ENCODE measurements around the gene ASB17.

ASB17 gene, protein sequence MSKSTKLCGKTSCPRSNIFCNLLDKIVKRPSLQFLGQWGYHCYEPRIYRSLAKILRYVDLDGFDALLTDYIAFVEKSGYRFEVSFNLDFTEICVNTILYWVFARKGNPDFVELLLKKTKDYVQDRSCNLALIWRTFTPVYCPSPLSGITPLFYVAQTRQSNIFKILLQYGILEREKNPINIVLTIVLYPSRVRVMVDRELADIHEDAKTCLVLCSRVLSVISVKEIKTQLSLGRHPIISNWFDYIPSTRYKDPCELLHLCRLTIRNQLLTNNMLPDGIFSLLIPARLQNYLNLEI

DNA sequence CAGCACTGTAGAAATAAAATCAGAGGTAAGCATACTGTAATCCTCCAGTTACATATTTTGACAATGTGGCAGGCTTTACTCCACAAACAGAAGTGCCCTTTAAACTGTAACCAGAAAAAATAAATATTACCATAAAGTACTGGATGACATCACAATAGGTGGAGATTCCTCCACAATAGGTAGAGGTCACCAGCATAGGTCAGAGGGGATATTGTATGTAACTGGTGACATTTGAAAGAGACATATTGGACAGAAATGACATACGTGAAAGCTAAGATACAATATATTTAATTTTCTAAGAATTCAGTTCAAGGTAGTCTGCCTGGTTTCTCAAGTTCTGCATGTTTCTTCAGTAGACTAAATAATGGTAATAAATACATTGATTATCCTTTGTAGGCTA is at the start of gene ASB17:
TSS of gene ASB17 (minus strand) at position 101 of the 400 bp plus-strand sequence. CDS start 113 bp downstream, outside the sequence.
- ChIA-PET POLR2A (no interaction called here), CTCF (no interaction called here)
- TF ChIP-seq ELF4 (IDR thresholded peaks at IDR 0.05) (no peak), TARDBP (IDR thresholded peaks at IDR 0.05) (no peak), L3MBTL2 (conservative IDR thresholded peaks at IDR 0.05) (no peak), SP1 (IDR thresholded peaks at IDR 0.05) (no peak), CTBP1 (IDR thresholded peaks at IDR 0.05; ENCODE audit: borderline replicate concordance) (no peak), NFRKB (IDR thresholded peaks at IDR 0.05) (no peak), HDGF (IDR thresholded peaks at IDR 0.05; ENCODE audit: borderline replicate concordance) (no peak), FOXK2 (IDR thresholded peaks at IDR 0.05) (no peak), FOXM1 (IDR thresholded peaks at IDR 0.05; ENCODE audit: borderline replicate concordance) (no peak)
- no peak for DNase-seq (ENCODE audit: extremely low spot score)

DNA sequence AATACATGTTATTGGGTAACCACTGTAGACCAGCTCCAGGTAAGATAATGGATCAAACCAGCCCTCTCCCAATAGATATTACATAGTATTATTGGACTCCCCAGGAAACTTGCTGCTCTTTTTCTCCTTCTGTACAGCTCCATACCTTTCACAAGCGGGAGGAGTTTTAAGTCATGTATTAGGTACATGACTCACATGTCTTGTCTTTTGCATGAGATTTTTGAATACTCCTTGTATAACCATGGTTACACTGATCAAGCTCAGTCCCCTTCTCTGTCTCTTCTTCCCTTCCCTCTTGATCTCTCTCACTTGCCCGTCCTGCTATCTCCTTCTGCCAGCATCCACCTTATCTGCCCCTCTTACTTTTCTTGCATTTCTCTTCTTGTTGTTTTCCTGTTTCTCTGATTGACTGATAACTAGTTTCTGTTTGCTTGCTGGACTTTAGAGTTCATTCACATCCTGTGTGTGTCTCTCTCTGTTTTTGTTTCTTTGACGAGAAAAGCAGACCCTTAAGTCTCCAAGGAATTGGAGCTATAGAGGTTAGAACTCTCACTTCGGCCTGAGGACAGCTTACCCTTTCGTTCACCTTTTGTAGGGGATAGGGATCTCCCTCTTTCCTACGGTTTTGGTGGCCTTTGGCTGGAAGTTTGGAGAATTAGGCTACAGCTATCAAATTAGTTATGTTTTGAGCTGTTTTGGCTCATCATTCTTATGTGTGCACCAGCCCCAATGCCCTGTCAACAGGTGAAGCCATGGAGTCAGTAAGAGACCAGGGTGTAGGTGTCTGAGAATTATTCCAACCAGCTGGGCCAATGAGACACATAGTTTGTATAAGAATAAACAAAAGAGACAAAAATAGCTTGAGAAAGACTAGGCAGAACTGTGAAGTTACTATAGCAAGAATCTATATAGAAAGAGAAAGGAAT is 49.0 kb upstream of the ASB17 start:
- TF ChIP-seq FOXK2 (IDR thresholded peaks at IDR 0.05) (no peak), LEF1 (IDR thresholded peaks at IDR 0.05; ENCODE audit: borderline replicate concordance) (no peak), FOXA1 (IDR thresholded peaks at IDR 0.05) (no peak), NFRKB (IDR thresholded peaks at IDR 0.05) (no peak), ZNF384 (IDR thresholded peaks at IDR 0.05) (no peak), BHLHE40 (IDR thresholded peaks at IDR 0.05; ENCODE audit: borderline replicate concordance) (no peak), CTBP1 (IDR thresholded peaks at IDR 0.05; ENCODE audit: borderline replicate concordance) (no peak), SUZ12 (IDR thresholded peaks at IDR 0.05) (no peak), FOXM1 (IDR thresholded peaks at IDR 0.05; ENCODE audit: borderline replicate concordance) (no peak), HDGF (IDR thresholded peaks at IDR 0.05; ENCODE audit: borderline replicate concordance) (no peak)
- TF ChIP-seq, protein P1, sequence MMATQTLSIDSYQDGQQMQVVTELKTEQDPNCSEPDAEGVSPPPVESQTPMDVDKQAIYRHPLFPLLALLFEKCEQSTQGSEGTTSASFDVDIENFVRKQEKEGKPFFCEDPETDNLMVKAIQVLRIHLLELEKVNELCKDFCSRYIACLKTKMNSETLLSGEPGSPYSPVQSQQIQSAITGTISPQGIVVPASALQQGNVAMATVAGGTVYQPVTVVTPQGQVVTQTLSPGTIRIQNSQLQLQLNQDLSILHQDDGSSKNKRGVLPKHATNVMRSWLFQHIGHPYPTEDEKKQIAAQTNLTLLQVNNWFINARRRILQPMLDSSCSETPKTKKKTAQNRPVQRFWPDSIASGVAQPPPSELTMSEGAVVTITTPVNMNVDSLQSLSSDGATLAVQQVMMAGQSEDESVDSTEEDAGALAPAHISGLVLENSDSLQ (IDR thresholded peaks at IDR 0.05) = no peak
- POLR2A ChIA-PET = no interaction called here
- DNase-seq (ENCODE audit: extremely low spot score) = no peak
- CTCF ChIA-PET = no interaction called here

DNA sequence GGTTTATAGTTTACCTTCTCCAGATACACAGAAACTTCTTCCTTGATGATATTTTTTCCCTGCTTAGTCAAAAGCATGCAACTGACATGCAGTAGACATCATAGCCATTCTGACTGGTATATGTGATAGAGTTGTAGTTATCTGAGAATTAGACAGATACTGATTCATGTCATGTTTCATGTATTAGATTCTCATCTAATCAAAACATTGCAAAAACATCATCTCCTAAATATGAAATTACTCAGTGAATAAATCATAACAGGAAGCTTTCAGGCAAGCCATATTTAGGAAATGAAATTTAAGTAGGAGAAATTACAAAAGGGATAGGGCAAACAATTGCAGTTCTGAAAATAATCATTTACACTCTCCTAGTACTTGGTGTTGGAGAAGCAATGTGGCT is 38.4 kb upstream of the ASB17 start:
- CTCF ChIA-PET = no interaction called here

DNA sequence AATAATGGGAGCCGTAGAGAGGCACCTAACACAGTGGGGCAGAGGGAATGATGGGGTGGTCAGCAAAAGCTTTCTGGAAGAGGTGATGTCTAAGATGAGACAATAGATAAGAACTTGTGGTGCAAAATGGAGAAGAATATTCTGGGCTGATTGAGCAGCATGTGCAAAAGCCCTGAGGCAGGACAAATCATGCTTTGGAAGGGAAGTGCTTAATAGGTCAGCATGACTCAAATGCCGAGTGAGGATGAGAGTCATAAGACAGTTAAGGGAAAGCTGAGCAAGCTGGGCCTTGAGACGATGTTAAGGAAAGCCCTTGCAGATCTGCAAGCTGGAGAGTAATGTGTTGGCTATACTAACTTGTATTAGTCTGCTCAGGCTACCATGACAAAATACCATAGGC is 37.3 kb upstream of the ASB17 start:
- DNase-seq (ENCODE audit: extremely low spot score) = no peak
- TF ChIP-seq ARNT (IDR thresholded peaks at IDR 0.05) (no peak), HDGF (IDR thresholded peaks at IDR 0.05; ENCODE audit: borderline replicate concordance) (no peak), BHLHE40 (IDR thresholded peaks at IDR 0.05; ENCODE audit: borderline replicate concordance) (no peak), FOXM1 (IDR thresholded peaks at IDR 0.05; ENCODE audit: borderline replicate concordance) (no peak), L3MBTL2 (conservative IDR thresholded peaks at IDR 0.05) (no peak), ELF4 (IDR thresholded peaks at IDR 0.05) (no peak)
- CTCF ChIA-PET = no interaction called here
- POLR2A ChIA-PET = no interaction called here

More for the DNA sequence above, 38.4 kb upstream of the ASB17 start:
- POLR2A ChIA-PET = no interaction called here
- TF ChIP-seq SP1 (IDR thresholded peaks at IDR 0.05) = no peak
- TF ChIP-seq NFRKB (IDR thresholded peaks at IDR 0.05) = no peak
- TF ChIP-seq FOXA1 (IDR thresholded peaks at IDR 0.05) = no peak
- TF ChIP-seq BHLHE40 (IDR thresholded peaks at IDR 0.05; ENCODE audit: borderline replicate concordance) = no peak
- DNase-seq (ENCODE audit: extremely low spot score) = no peak

DNA sequence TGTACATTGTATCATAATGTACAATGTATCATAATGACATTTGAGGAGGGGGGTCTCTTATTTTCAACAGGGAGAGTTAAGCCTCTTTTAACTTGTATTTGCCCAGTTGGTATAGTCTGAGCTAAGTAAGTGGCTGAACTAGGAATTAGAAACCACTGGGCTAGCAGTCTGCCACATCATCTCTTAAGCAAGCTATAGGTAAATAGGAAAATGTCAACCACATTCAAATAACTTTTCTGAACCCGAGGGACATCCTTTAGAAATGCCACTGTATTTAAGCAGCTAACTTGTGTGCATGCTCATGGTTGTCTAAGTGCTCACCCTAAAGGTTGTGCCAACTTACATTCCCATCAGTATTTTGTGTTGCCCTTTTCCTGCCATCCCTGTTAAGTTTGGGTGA is 35.5 kb upstream of the ASB17 start:
- ChIA-PET CTCF (interaction anchor here (0.6 kb wide), 1 partner anchor 16 kb away, joined by 5 read pairs; no protein-coding TSS in a partner anchor), POLR2A (no interaction called here)
- DNase-seq (ENCODE audit: extremely low spot score) = no peak
- TF ChIP-seq FOXA1 (IDR thresholded peaks at IDR 0.05) = no peak
- no peak for TF ChIP-seq FOXM1 (IDR thresholded peaks at IDR 0.05; ENCODE audit: borderline replicate concordance)
- TF ChIP-seq L3MBTL2 (conservative IDR thresholded peaks at IDR 0.05) = no peak
- TF ChIP-seq ELF4 (IDR thresholded peaks at IDR 0.05) = no peak
- no peak for TF ChIP-seq TARDBP (IDR thresholded peaks at IDR 0.05)
- no peak for TF ChIP-seq LEF1 (IDR thresholded peaks at IDR 0.05; ENCODE audit: borderline replicate concordance)
- TF ChIP-seq HDGF (IDR thresholded peaks at IDR 0.05; ENCODE audit: borderline replicate concordance) = no peak
- no peak for TF ChIP-seq SP1 (IDR thresholded peaks at IDR 0.05)
- TF ChIP-seq NFRKB (IDR thresholded peaks at IDR 0.05) = no peak
- TF ChIP-seq, protein P1 (IDR thresholded peaks at IDR 0.05) = no peak
- TF ChIP-seq BHLHE40 (IDR thresholded peaks at IDR 0.05; ENCODE audit: borderline replicate concordance) = no peak
- no peak for TF ChIP-seq FOXK2 (IDR thresholded peaks at IDR 0.05)
- TF ChIP-seq SUZ12 (IDR thresholded peaks at IDR 0.05) = no peak
- no peak for TF ChIP-seq ARNT (IDR thresholded peaks at IDR 0.05)
- no peak for TF ChIP-seq ZNF384 (IDR thresholded peaks at IDR 0.05)
- TF ChIP-seq CTBP1 (IDR thresholded peaks at IDR 0.05; ENCODE audit: borderline replicate concordance) = no peak

DNA sequence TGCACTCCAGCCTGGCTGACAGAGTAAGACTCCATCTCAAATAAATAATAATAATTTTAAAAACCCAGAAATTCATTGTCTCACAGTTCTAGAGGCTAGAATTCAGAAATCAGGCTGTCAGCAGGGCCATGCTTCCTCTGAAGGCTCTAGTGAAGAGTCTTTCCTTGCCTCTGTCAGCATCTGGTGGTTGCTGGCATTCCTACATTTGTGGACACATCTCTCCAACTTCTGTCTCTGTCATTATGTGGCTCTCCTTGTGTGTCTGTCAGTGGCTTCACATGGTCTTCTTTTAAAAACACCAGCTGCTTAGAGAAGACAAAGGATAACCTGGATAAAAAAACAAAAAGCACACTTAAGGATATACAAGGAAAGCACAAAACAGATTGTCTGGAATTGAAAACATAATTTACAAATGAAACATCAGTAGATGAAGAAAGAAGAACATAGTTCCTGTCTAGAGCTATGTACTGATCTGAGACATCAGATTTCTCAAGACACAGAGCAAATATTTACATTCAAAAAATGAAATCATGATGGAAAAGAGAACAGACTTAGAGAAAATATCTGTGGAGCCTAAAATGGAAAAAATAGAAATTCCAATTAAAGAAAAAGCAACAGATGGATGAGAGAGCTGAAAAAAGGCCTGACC is 32.7 kb upstream of the ASB17 start:
- CTCF ChIA-PET = interaction anchor here (0.8 kb wide), 1 partner anchor 8 kb away, joined by 3 read pairs; no protein-coding TSS in a partner anchor
- TF ChIP-seq HDGF (IDR thresholded peaks at IDR 0.05; ENCODE audit: borderline replicate concordance) = no peak
- no peak for TF ChIP-seq ELF4 (IDR thresholded peaks at IDR 0.05)
- TF ChIP-seq NFRKB (IDR thresholded peaks at IDR 0.05) = no peak
- no peak for TF ChIP-seq SUZ12 (IDR thresholded peaks at IDR 0.05)
- TF ChIP-seq ARNT (IDR thresholded peaks at IDR 0.05) = no peak
- no peak for TF ChIP-seq BHLHE40 (IDR thresholded peaks at IDR 0.05; ENCODE audit: borderline replicate concordance)
- POLR2A ChIA-PET = no interaction called here
- no peak for DNase-seq (ENCODE audit: extremely low spot score)
